ENCODE data around the gene NPPA.

The NPPA gene

DNA sequence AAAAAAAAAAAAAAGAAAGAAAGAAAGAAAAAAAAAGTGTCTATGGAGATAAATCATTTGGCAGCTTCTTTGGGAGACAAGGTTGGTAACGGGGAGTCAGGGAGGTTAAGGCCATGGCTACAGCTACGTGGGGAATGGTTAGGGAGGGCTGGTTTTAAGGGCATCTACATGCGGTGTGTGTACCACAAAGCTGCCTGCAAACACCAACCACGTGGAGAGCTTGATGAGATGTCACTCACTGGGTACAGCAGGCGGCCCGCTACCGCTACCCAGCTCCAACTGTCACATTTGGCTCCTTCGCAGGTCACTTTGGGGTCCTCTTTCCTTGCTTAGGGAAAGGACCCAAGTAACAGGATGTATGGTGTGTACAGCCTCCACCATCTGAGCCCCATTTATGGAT, 6.9 kb upstream of the NPPA start:
- no peak for DNase-seq (ENCODE audit: low read depth, low spot score)
- TF ChIP-seq ZNF274 (IDR thresholded peaks at IDR 0.05; ENCODE audit: low read depth, low read length) (no peak), YY1 (IDR thresholded peaks at IDR 0.05; ENCODE audit: insufficient read depth, insufficient read length) (no peak), SUZ12 (IDR thresholded peaks at IDR 0.05; ENCODE audit: extremely low read depth, insufficient read depth, insufficient read length) (no peak)
- Histone ChIP-seq H3K9ac (ENCODE audit: insufficient read length, low read depth) (no peak overlapping the region), H3K27me3 (ENCODE audit: insufficient read depth, insufficient read length) (peaks cover 22% of the 10 kb centered on the region), H3K9me3 (ENCODE audit: insufficient read depth, low read length) (no peaks in the 10 kb centered on the region), H3K36me3 (ENCODE audit: insufficient read depth, insufficient read length, low read length) (peaks cover 4% of the 10 kb centered on the region), H3K4me3 (ENCODE audit: insufficient read length, low read depth) (no peak overlapping the region), H3K4me1 (ENCODE audit: insufficient read depth, insufficient read length) (no peaks in the 10 kb centered on the region)

DNA sequence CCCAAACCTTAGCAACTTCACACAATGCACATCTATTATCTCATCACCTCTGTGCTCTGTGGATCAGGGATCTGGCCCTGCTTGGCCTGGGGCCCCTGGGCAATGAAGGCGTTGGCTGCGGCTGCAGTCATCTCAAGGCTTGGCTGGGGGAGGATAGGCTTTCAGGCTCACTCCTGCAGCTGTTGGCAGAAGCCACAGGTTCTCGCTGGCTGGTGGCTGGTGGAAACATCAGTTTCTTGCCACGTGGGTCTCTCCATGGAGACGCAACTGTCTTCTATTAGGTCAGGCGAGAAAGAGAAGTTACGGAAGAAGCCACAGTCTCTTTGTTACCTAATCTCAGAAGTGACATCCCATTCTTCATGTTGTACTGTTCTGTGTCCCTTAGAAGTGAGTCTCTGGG, 3.6 kb upstream of the NPPA start:
- TF ChIP-seq YY1 (IDR thresholded peaks at IDR 0.05; ENCODE audit: insufficient read depth, insufficient read length) (no peak), SUZ12 (IDR thresholded peaks at IDR 0.05; ENCODE audit: extremely low read depth, insufficient read depth, insufficient read length) (no peak), ZNF274 (IDR thresholded peaks at IDR 0.05; ENCODE audit: low read depth, low read length) (no peak)
- Histone ChIP-seq H3K9ac (ENCODE audit: insufficient read length, low read depth) (no peak overlapping the region), H3K4me3 (ENCODE audit: insufficient read length, low read depth) (no peak overlapping the region), H3K4me1 (ENCODE audit: insufficient read depth, insufficient read length) (no peaks in the 10 kb centered on the region), H3K27me3 (ENCODE audit: insufficient read depth, insufficient read length) (no peaks in the 10 kb centered on the region), H3K9me3 (ENCODE audit: insufficient read depth, low read length) (no peaks in the 10 kb centered on the region), H3K36me3 (ENCODE audit: insufficient read depth, insufficient read length, low read length) (peaks cover 12% of the 10 kb centered on the region)
- DNase-seq (ENCODE audit: low read depth, low spot score), result no peak

DNA sequence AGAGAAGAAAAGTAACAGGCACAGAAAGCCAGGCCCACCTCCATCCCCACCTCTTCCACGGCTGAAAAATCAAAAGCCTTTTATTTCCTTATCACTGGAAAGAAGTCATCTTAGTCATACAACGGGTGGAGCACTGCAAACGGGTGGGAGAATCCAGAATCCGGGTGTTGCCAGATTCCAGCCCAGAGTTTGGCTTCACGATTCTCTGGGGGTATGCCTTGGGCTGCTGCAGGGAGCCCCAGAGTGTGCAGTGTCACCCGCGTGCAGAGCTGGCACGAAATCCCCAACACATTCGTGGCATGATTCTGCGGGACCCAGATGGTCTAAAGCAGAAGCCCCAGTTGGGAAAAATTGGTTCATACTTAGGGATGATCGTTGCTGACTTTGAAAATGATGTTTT, 2.6 kb upstream of the NPPA start:
- H3K4me3 ChIP-seq (ENCODE audit: insufficient read length, low read depth), result no peak overlapping the region
- H3K9me3 ChIP-seq (ENCODE audit: insufficient read depth, low read length), result no peaks in the 10 kb centered on the region
- no peak for TF ChIP-seq ZNF274 (IDR thresholded peaks at IDR 0.05; ENCODE audit: low read depth, low read length)
- TF ChIP-seq YY1 (IDR thresholded peaks at IDR 0.05; ENCODE audit: insufficient read depth, insufficient read length), result no peak
- no peak for TF ChIP-seq SUZ12 (IDR thresholded peaks at IDR 0.05; ENCODE audit: extremely low read depth, insufficient read depth, insufficient read length)
- no peaks in the 10 kb centered on the region for H3K4me1 ChIP-seq (ENCODE audit: insufficient read depth, insufficient read length)
- H3K36me3 ChIP-seq (ENCODE audit: insufficient read depth, insufficient read length, low read length), result peaks cover 20% of the 10 kb centered on the region
- no peak for DNase-seq (ENCODE audit: low read depth, low spot score)
- H3K27me3 ChIP-seq (ENCODE audit: insufficient read depth, insufficient read length), result no peaks in the 10 kb centered on the region
- H3K9ac ChIP-seq (ENCODE audit: insufficient read length, low read depth), result no peak overlapping the region

DNA sequence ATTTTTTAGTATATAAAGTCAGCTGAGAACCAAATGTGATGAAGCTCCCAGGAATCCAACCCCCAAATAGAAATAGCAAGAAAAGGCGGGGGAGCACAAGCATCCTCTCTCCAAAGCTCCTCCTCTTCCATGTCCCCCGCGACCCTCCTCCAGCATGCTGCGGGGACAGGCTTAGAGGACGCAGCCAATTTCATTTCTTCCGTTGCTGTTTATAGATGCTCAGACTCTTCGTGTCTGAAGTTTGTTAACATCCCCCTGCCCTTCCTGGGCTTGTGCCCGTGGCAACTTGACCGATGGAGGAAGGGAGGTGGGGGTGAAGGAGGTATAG, 754 bp upstream of the NPPA start:
- H3K9ac ChIP-seq (ENCODE audit: insufficient read length, low read depth), result no peak overlapping the region
- DNase-seq (ENCODE audit: low read depth, low spot score), result no peak
- peaks cover 37% of the 10 kb centered on the region for H3K36me3 ChIP-seq (ENCODE audit: insufficient read depth, insufficient read length, low read length)
- no peak overlapping the region for H3K4me3 ChIP-seq (ENCODE audit: insufficient read length, low read depth)
- no peaks in the 10 kb centered on the region for H3K4me1 ChIP-seq (ENCODE audit: insufficient read depth, insufficient read length)
- H3K9me3 ChIP-seq (ENCODE audit: insufficient read depth, low read length), result no peaks in the 10 kb centered on the region
- no peaks in the 10 kb centered on the region for H3K27me3 ChIP-seq (ENCODE audit: insufficient read depth, insufficient read length)
- TF ChIP-seq SUZ12 (IDR thresholded peaks at IDR 0.05; ENCODE audit: extremely low read depth, insufficient read depth, insufficient read length), result no peak
- TF ChIP-seq ZNF274 (IDR thresholded peaks at IDR 0.05; ENCODE audit: low read depth, low read length), result no peak
- no peak for TF ChIP-seq YY1 (IDR thresholded peaks at IDR 0.05; ENCODE audit: insufficient read depth, insufficient read length)

DNA sequence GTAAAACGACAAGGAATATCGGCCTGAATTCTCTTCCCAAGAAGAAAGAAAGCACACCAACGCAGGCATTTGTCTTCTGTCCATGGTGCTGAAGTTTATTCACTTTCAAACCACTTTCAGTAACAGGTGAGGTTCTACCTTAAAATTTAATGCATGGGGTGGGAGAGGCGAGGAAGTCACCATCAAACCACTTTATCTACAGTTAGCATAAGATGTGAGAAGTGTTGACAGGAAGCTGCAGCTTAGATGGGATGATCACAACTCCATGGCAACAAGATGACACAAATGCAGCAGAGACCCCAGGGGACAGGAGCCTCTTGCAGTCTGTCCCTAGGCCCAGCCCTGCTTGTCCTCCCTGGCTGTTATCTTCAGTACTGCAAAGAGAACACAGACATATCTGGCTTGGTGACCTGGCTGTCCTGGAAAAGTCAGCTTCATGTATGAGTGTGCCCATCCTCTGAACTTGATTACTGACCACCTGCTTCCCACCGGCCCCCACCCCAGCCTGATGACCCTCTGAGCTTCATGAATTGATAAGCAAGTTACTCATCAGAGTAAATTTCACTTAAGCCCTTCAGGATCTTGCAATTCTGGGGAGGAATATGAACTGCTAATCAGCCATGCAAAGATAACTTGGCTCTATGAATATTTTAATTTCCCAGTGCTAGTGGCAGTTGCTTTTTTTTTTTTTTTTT, 1.8 kb downstream of the NPPA start:
- peaks cover 59% of the 10 kb centered on the region for H3K36me3 ChIP-seq (ENCODE audit: insufficient read depth, insufficient read length, low read length)
- no peak overlapping the region for H3K9ac ChIP-seq (ENCODE audit: insufficient read length, low read depth)
- H3K27me3 ChIP-seq (ENCODE audit: insufficient read depth, insufficient read length), result no peaks in the 10 kb centered on the region
- TF ChIP-seq YY1 (IDR thresholded peaks at IDR 0.05; ENCODE audit: insufficient read depth, insufficient read length) (no peak), SUZ12 (IDR thresholded peaks at IDR 0.05; ENCODE audit: extremely low read depth, insufficient read depth, insufficient read length) (no peak), ZNF274 (IDR thresholded peaks at IDR 0.05; ENCODE audit: low read depth, low read length) (no peak)
- no peaks in the 10 kb centered on the region for H3K4me1 ChIP-seq (ENCODE audit: insufficient read depth, insufficient read length)
- no peak for DNase-seq (ENCODE audit: low read depth, low spot score)
- H3K4me3 ChIP-seq (ENCODE audit: insufficient read length, low read depth), result no peak overlapping the region
- no peaks in the 10 kb centered on the region for H3K9me3 ChIP-seq (ENCODE audit: insufficient read depth, low read length)

DNA sequence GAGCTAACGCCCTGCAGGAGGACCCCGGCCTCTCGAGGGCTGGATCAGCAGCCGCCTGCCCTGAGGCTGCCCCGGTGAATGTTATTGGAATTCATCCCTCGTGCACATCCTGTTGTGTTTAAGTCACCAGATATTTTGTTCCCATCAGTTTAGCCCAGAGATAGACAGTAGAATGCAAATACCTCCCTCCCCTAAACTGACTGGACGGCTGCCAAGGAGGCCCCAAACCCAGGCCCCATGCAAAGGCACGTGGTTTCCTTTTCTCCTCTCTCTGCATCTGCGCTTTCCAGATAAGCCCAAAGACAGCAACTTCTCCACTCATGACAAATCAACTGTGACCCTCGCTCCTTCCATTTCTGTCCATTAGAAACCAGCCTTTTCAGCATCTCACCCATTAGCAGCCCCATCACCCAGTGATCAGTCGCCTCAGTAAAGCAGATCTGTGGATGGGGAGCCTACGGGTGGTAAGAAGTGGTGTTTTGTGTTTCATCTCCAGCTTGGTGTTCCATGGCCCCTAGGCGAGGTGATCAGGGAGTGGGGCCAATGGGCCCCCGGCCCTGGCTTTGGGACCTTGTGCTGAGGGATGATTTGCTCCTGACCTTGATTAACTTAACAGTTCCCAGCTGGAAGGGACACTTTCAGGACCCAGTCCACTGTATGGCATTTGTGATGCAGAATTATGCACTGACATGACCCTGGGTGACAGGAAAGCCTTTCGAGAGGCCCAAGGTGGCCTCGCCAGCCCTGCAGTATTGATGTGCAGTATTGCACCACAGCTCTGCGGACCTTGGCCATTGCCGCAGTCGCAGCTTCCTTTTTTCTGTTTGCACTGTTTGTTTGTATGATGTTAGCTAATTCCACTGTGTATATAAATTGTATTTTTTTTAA, 5.2 kb downstream of the NPPA start:
- no peak for TF ChIP-seq YY1 (IDR thresholded peaks at IDR 0.05; ENCODE audit: insufficient read depth, insufficient read length)
- no peak for TF ChIP-seq SUZ12 (IDR thresholded peaks at IDR 0.05; ENCODE audit: extremely low read depth, insufficient read depth, insufficient read length)
- no peak for TF ChIP-seq ZNF274 (IDR thresholded peaks at IDR 0.05; ENCODE audit: low read depth, low read length)
- Histone ChIP-seq H3K4me3 (ENCODE audit: insufficient read length, low read depth) (no peak overlapping the region), H3K36me3 (ENCODE audit: insufficient read depth, insufficient read length, low read length) (peaks cover 88% of the 10 kb centered on the region), H3K27me3 (ENCODE audit: insufficient read depth, insufficient read length) (no peaks in the 10 kb centered on the region), H3K9me3 (ENCODE audit: insufficient read depth, low read length) (no peaks in the 10 kb centered on the region), H3K4me1 (ENCODE audit: insufficient read depth, insufficient read length) (no peaks in the 10 kb centered on the region), H3K9ac (ENCODE audit: insufficient read length, low read depth) (no peak overlapping the region)
- no peak for DNase-seq (ENCODE audit: low read depth, low spot score)

All from NT2/D1 (cell line).